Measurements from ENCODE around the gene PCDHA10.

GRCh38 chr5:140808889-140809291 is 46.8 kb upstream of the PCDHA10 start:
- TF ChIP-seq CTCF (IDR thresholded peaks at IDR 0.05; ENCODE audit: insufficient read depth, low read length): no peak
- no peak for TF ChIP-seq POLR2AphosphoS5 (IDR thresholded peaks at IDR 0.05; ENCODE audit: low read depth)
- TF ChIP-seq SPI1 (IDR thresholded peaks at IDR 0.05; ENCODE audit: borderline replicate concordance, low read depth): no peak
- TF ChIP-seq GABPA (IDR thresholded peaks at IDR 0.05; ENCODE audit: low read depth): no peak
- no peak for TF ChIP-seq REST (IDR thresholded peaks at IDR 0.05; ENCODE audit: insufficient replicate concordance, low read depth)

Measured in HL-60 (cell line).